HG03575 (cell line): ENCODE results near the gene POU1F1.
A peak's percentile ranks its signal among the peaks of the same experiment; 100 is the strongest.
"Not testable (repeated sequence)": the region's sequence is repeated elsewhere in the genome, so short reads cannot be mapped to it uniquely, and the experiment has no call there.

Experiments used
- ATAC-seq: cut with Tn5 transposase; IDR thresholded peaks from one replicate; pipeline ENCODE4 v1.9.1; 2021; ENCODE audit not compliant: unreplicated experiment, insufficient number of reproducible peaks, low FRiP score; ENCODE audit errors: extremely low read depth

Gene POU1F1

GRCh38 chr3:87276484-87276883, at the start of gene POU1F1:
Gene POU1F1, minus strand, starts transcription at chr3:87276584. Its CDS starts 122 bp downstream, at chr3:87276462.
- ATAC-seq, result no peak

- no peak for ATAC-seq
Measured at GRCh38 chr3:87324609-87325008, 48.2 kb upstream of the POU1F1 start.

- ATAC-seq, result no peak
Measured at GRCh38 chr3:87320756-87321626, 44.6 kb upstream of the POU1F1 start.

GRCh38 chr3:87318617-87319021, 42.2 kb upstream of the POU1F1 start:
- ATAC-seq, result no peak

- ATAC-seq, result no peak
Measured at GRCh38 chr3:87317779-87318178, 41.4 kb upstream of the POU1F1 start.

GRCh38 chr3:87313641-87314040, 37.3 kb upstream of the POU1F1 start:
- no peak for ATAC-seq

GRCh38 chr3:87311309-87311708, 34.9 kb upstream of the POU1F1 start:
- no peak for ATAC-seq

- ATAC-seq, result no peak
Measured at GRCh38 chr3:87309601-87310000, 33.2 kb upstream of the POU1F1 start.

- ATAC-seq, result no peak
Measured at GRCh38 chr3:87307805-87308204, 31.4 kb upstream of the POU1F1 start.

- no peak for ATAC-seq
Measured at GRCh38 chr3:87305517-87305916, 29.1 kb upstream of the POU1F1 start.

- ATAC-seq, result not testable (repeated sequence)
Measured at GRCh38 chr3:87305031-87305430, 28.6 kb upstream of the POU1F1 start.

GRCh38 chr3:87298111-87298718, 21.8 kb upstream of the POU1F1 start:
- ATAC-seq, result peak; percentile 63

GRCh38 chr3:87288446-87288845, 12.1 kb upstream of the POU1F1 start:
- ATAC-seq, result no peak

GRCh38 chr3:87287011-87287410, 10.6 kb upstream of the POU1F1 start:
- peak; percentile 47 for ATAC-seq

GRCh38 chr3:87272718-87273341, 3.6 kb downstream of the POU1F1 start:
- peak; percentile 71 for ATAC-seq

GRCh38 chr3:87270908-87271700, 5.3 kb downstream of the POU1F1 start:
- ATAC-seq, result no peak

- no peak for ATAC-seq
Measured at GRCh38 chr3:87269723-87270122, 6.7 kb downstream of the POU1F1 start.

- ATAC-seq, result no peak
Measured at GRCh38 chr3:87268646-87269211, 7.7 kb downstream of the POU1F1 start.
